IMR-90 (cell line): ENCODE results near the gene CUBN. TPM values are rescaled to one million over a fixed set of nuclear protein-coding genes. Genes with fewer than 3 reads are reported as not detected.

Experiments used
- ATAC-seq: fragments of 200-7000 bp; cut with Tn5 transposase; 2 replicates; pipeline ENCODE4 v1.9.1; 2020; ENCODE audit warnings: low read depth, mild to moderate bottlenecking, moderate library complexity
- BruUV-seq: library from RNA; stranded (reverse); fragments of 400-500 nt; replicated peaks from 2 replicates; lab custom pipeline; 2021; lab: Mats Ljungman, UMichigan
- CTCF ChIA-PET: fragments of 300-600 bp; formaldehyde crosslinking; extraction: SDS; loops from one replicate; lab custom pipeline; 2021; ENCODE audit warnings: antibody characterized with exemption; lab: Yijun Ruan, JAX
- POLR2A ChIA-PET: fragments of 300-600 bp; sonication (Branson Sonifier 250); formaldehyde crosslinking; loops from one replicate; lab custom pipeline; 2022; ENCODE audit warnings: antibody characterized with exemption; ENCODE audit not compliant: unreplicated experiment; lab: Charles Lee
- DNase-seq: peaks from one replicate; pipeline ENCODE4 v3.0.0; 2013
- H2AFZ ChIP-seq: replicated peaks from 2 replicates; pipeline ENCODE3; 2013; ENCODE audit warnings: low read length, mild to moderate bottlenecking; ENCODE audit not compliant: poor library complexity
- H2AK5ac ChIP-seq: 2 replicates; pipeline ENCODE4 v1.6.1; 2013; ENCODE audit warnings: low read depth, low read length, inconsistent platforms
- H2AK9ac ChIP-seq: replicated peaks from 2 replicates; pipeline ENCODE3; 2013; ENCODE audit warnings: mild to moderate bottlenecking, low read depth, low read length, moderate library complexity; ENCODE audit not compliant: poor library complexity
- H2BK120ac ChIP-seq: 2 replicates; pipeline ENCODE4 v1.6.1; 2013; ENCODE audit warnings: low read depth, low read length, inconsistent platforms
- H2BK15ac ChIP-seq: 3 replicates; pipeline ENCODE4 v1.6.1; 2013; ENCODE audit warnings: low read depth, low read length, inconsistent platforms
- H2BK20ac ChIP-seq: 2 replicates; pipeline ENCODE4 v1.6.1; 2013; ENCODE audit warnings: low read depth, mild to moderate bottlenecking, inconsistent platforms, low read length, moderate library complexity
- H2BK5ac ChIP-seq: 2 replicates; pipeline ENCODE4 v1.6.1; 2013; ENCODE audit warnings: mild to moderate bottlenecking, low read depth, low read length, inconsistent platforms; ENCODE audit not compliant: poor library complexity, severe bottlenecking
- H3K14ac ChIP-seq: replicated peaks from 2 replicates; pipeline ENCODE4 v1.6.1; 2013; ENCODE audit warnings: low read depth, low read length, inconsistent platforms
- H3K18ac ChIP-seq: 2 replicates; pipeline ENCODE4 v1.6.1; 2013; ENCODE audit warnings: low read depth, low read length, control low read depth
- H3K23ac ChIP-seq: 2 replicates; pipeline ENCODE4 v1.6.1; 2013; ENCODE audit warnings: low read depth, low read length, inconsistent platforms
- H3K27ac ChIP-seq: 2 replicates; pipeline ENCODE4 v1.5.1; 2013; ENCODE audit warnings: mild to moderate bottlenecking, control low read depth, low read length; ENCODE audit not compliant: insufficient read depth
- H3K27me3 ChIP-seq: 2 replicates; pipeline ENCODE4 v1.6.1; 2013; ENCODE audit warnings: low read length; ENCODE audit not compliant: control insufficient read depth, insufficient read depth
- H3K36me3 ChIP-seq: 2 replicates; pipeline ENCODE4 v1.6.1; 2013; ENCODE audit warnings: low read length, mixed read lengths; ENCODE audit not compliant: control insufficient read depth, insufficient read depth
- H3K4ac ChIP-seq: 2 replicates; pipeline ENCODE4 v1.6.1; 2013; ENCODE audit warnings: low read depth, low read length, inconsistent platforms
- H3K4me1 ChIP-seq: 2 replicates; pipeline ENCODE4 v1.6.1; 2013; ENCODE audit warnings: low read length, mixed read lengths; ENCODE audit not compliant: control insufficient read depth, insufficient read depth
- H3K4me2 ChIP-seq: 2 replicates; pipeline ENCODE4 v1.6.1; 2013; ENCODE audit warnings: low read depth, mild to moderate bottlenecking, control low read depth, low read length, moderate library complexity
- H3K4me3 ChIP-seq: 2 replicates; pipeline ENCODE4 v1.5.1; 2013; ENCODE audit warnings: low read depth, mild to moderate bottlenecking, control low read depth, low read length, moderate library complexity; ENCODE audit not compliant: insufficient read depth
- H3K56ac ChIP-seq: 2 replicates; pipeline ENCODE4 v1.6.1; 2013; ENCODE audit warnings: low read length, inconsistent platforms; ENCODE audit not compliant: insufficient read depth; ENCODE audit errors: extremely low read depth
- H3K79me1 ChIP-seq, 2 experiments: 2 replicates each; pipeline ENCODE4 v1.6.1; 2013; ENCODE audit warnings: low read length in 2 of 2, inconsistent platforms in 1 of 2, low read depth in 1 of 2
- H3K9ac ChIP-seq: 2 replicates; pipeline ENCODE4 v1.6.1; 2013; ENCODE audit warnings: low read depth, low read length, control low read depth
- H3K9me1 ChIP-seq: 2 replicates; pipeline ENCODE4 v1.6.1; 2013; ENCODE audit warnings: low read length, inconsistent platforms; ENCODE audit not compliant: insufficient read depth
- H3K9me3 ChIP-seq: 2 replicates; pipeline ENCODE4 v1.6.1; 2013; ENCODE audit warnings: low read length; ENCODE audit not compliant: control insufficient read depth, insufficient read depth
- H4K20me1 ChIP-seq: 2 replicates; pipeline ENCODE4 v1.6.1; 2013; ENCODE audit warnings: low read length, inconsistent platforms; ENCODE audit not compliant: insufficient read depth
- H4K5ac ChIP-seq: 2 replicates; pipeline ENCODE4 v1.6.1; 2013; ENCODE audit warnings: mild to moderate bottlenecking, low read depth, low read length, control low read depth
- H4K8ac ChIP-seq, 2 experiments: 2 replicates each; pipeline ENCODE4 v1.6.1; 2013; ENCODE audit warnings: low read depth in 2 of 2, low read length in 2 of 2, control low read depth in 1 of 2, inconsistent platforms in 1 of 2
- H4K91ac ChIP-seq: 2 replicates; pipeline ENCODE4 v1.6.1; 2013; ENCODE audit warnings: low read depth, low read length, inconsistent platforms; ENCODE audit not compliant: insufficient read depth
- BHLHE40 ChIP-seq: fragments of 150-350 bp; IDR thresholded peaks from 2 replicates; pipeline ENCODE4 v1.6.1; 2016; ENCODE audit warnings: mild to moderate bottlenecking, low read depth, low read length
- CEBPB ChIP-seq: IDR thresholded peaks from 2 replicates; pipeline ENCODE4 v1.6.1; 2012; ENCODE audit warnings: low read depth, low read length, improper control_type of control experiment
- CTCF ChIP-seq: conservative IDR thresholded peaks from 2 replicates; pipeline ENCODE4 v1.5.1; 2012; ENCODE audit warnings: mild to moderate bottlenecking, low read depth, low read length, improper control_type of control experiment
- ELK1 ChIP-seq: fragments of 150-350 bp; IDR thresholded peaks from 2 replicates; pipeline ENCODE4 v1.6.1; 2016; ENCODE audit warnings: low read depth, mild to moderate bottlenecking, low read length, moderate library complexity, borderline replicate concordance
- FOS ChIP-seq: fragments of 150-350 bp; IDR thresholded peaks from 2 replicates; pipeline ENCODE4 v1.6.1; 2016; ENCODE audit warnings: low read depth, low read length
- MAFK ChIP-seq: IDR thresholded peaks from 2 replicates; pipeline ENCODE4 v1.6.1; 2012; ENCODE audit warnings: low read depth, low read length, improper control_type of control experiment
- MXI1 ChIP-seq: IDR thresholded peaks from 2 replicates; pipeline ENCODE4 v1.6.1; 2012; ENCODE audit warnings: low read depth, mild to moderate bottlenecking, low read length, moderate library complexity, borderline replicate concordance
- NFE2L2 ChIP-seq: fragments of 150-350 bp; IDR thresholded peaks from 2 replicates; pipeline ENCODE4 v1.6.1; 2016; ENCODE audit warnings: low read depth, mild to moderate bottlenecking, low read length
- RAD21 ChIP-seq: IDR thresholded peaks from 2 replicates; pipeline ENCODE4 v1.6.1; 2012; ENCODE audit warnings: low read length, improper control_type of control experiment
- RCOR1 ChIP-seq: IDR thresholded peaks from 2 replicates; pipeline ENCODE4 v1.6.1; 2012; ENCODE audit warnings: mild to moderate bottlenecking, low read length, improper control_type of control experiment; ENCODE audit not compliant: insufficient replicate concordance
- RFX5 ChIP-seq: IDR thresholded peaks from 2 replicates; pipeline ENCODE4 v1.8.0; 2012; ENCODE audit warnings: low read depth, mild to moderate bottlenecking, low read length, moderate library complexity
- SMC3 ChIP-seq: fragments of 150-350 bp; IDR thresholded peaks from 2 replicates; pipeline ENCODE4 v1.6.1; 2016; ENCODE audit warnings: low read depth, mild to moderate bottlenecking, antibody characterized with exemption, low read length, moderate library complexity
- USF2 ChIP-seq: fragments of 150-350 bp; IDR thresholded peaks from 2 replicates; pipeline ENCODE4 v1.6.1; 2017; ENCODE audit warnings: mild to moderate bottlenecking, antibody characterized with exemption, low read length, low read depth
- WGBS, 2 experiments: methylation state at CpG; one replicate each; pipeline versions ENCODE4 v1.1.5 to v1.1.7; 2013; ENCODE audit warnings: missing lambda C conversion rate in 2 of 2; ENCODE audit not compliant: insufficient read length in 1 of 2; ENCODE audit errors: extremely low coverage in 2 of 2; 5-methylcytosine and 5-hydroxymethylcytosine counted together
- dilution Hi-C: fragments of 300-500 bp; cut with HindIII; formaldehyde crosslinking; loops from one replicate; pipeline ENCODE4 v1.14.3; 2018; ENCODE audit warnings: low sequenced_read_pairs; ENCODE audit not compliant: unreplicated experiment
- in situ Hi-C: fragments of 300-500 bp; cut with MboI; formaldehyde crosslinking; loops from 3 replicates; pipeline ENCODE4 v1.14.3; 2019; ENCODE audit warnings: low sequenced_read_pairs, inconsistent platforms, mixed read lengths
- intact Hi-C: fragments of 100-400 bp; cut with micrococcal nuclease; formaldehyde crosslinking; loops from 2 replicates; pipeline ENCODE4 v1.10.0; 2022
- polyA plus RNA-seq, 3 experiments: library from polyadenylated mRNA; depleted of rRNA; stranded (reverse); fragments of >200 nt; gene quantifications; 2 replicates each; pipeline ENCODE4 v1.2.3, GENCODE V29; 2012; ENCODE audit warnings: low replicate concordance in 1 of 3
- total RNA-seq: library from RNA; depleted of rRNA; stranded (reverse); fragments of >200 nt; gene quantifications from 2 replicates; pipeline ENCODE4 v1.2.3, GENCODE V29; 2012

The CUBN gene
- total and polyA plus RNA-seq, 2 of the 4 experiments (the other 2 are of a cell fraction): 0.19 to 0.54 TPM

GRCh38 chr10:17010363-17011145 lies 119.1 kb downstream of the CUBN start:
- Histone ChIP-seq H3K9me1 (peaks cover 19% of the 10 kb centered on the region), H3K4me1 (peaks cover 22% of the 10 kb centered on the region), H2BK15ac (peak overlapping the region; percentile 96; the same call in 1 of the 3 replicates), H3K36me3 (no peaks in the 10 kb centered on the region), H3K27ac (no peak overlapping the region), H3K9me3 (no peaks in the 10 kb centered on the region), H3K27me3 (no peaks in the 10 kb centered on the region), H3K79me1 (peaks cover 0 to 11% of the 10 kb centered on the region in 2 experiments; a peak in 1 of 4 replicates), H2AK9ac (no peak overlapping the region), H3K56ac (no peak overlapping the region), H2BK5ac (peak overlapping the region; percentile 15), H4K8ac (peak overlapping the region; percentile 42 to 44; a peak in 2 of 4 replicates), H4K20me1 (no peaks in the 10 kb centered on the region), H4K5ac (no peak overlapping the region; the same call in 1 of the 2 replicates), H2BK120ac (peak overlapping the region; percentile 93), H3K4ac (peak overlapping the region; percentile 86; the same call in 1 of the 2 replicates), H2AFZ (no peak overlapping the region), H3K23ac (peak overlapping the region; percentile 24; the same call in 1 of the 2 replicates), H3K14ac (peak overlapping the region; percentile 91), H3K9ac (no peak overlapping the region), H2AK5ac (peak overlapping the region; percentile 80), H3K4me3 (no peak overlapping the region), H3K18ac (peak overlapping the region; percentile 24; the same call in 1 of the 2 replicates), H4K91ac (peak overlapping the region; percentile 46; the same call in 1 of the 2 replicates), H3K4me2 (no peak overlapping the region), H2BK20ac (peak overlapping the region; percentile 74; the same call in 1 of the 2 replicates)
- intact Hi-C loops: no loop called here
- in situ Hi-C loops: no loop called here
- BruUV-seq: no TSS peak
- DNase-seq (no peak), ATAC-seq (peak; percentile 6; the same call in 1 of the 2 replicates)
- ChIA-PET POLR2A (interaction anchor here (1.3 kb wide), 1 partner anchor 218 kb away, joined by 3 read pairs; no protein-coding TSS in a partner anchor), CTCF (interaction anchor here (0.7 kb wide), 1 partner anchor 20 kb away, joined by 5 read pairs; no protein-coding TSS in a partner anchor)
- dilution Hi-C loops: no loop called here
- WGBS, 2 experiments: no CpG with 5 or more reads among the region's 2 CpGs
- TF ChIP-seq RFX5: no peak
- no peak for TF ChIP-seq FOS
- no peak for TF ChIP-seq USF2
- TF ChIP-seq RCOR1: no peak
- no peak for TF ChIP-seq MAFK
- TF ChIP-seq SMC3: no peak
- TF ChIP-seq CEBPB: no peak
- TF ChIP-seq NFE2L2: no peak
- TF ChIP-seq CTCF: no peak
- no peak for TF ChIP-seq ELK1
- TF ChIP-seq RAD21: no peak
- TF ChIP-seq BHLHE40: no peak
- TF ChIP-seq MXI1: no peak
